GM21786 (cell line): Measurements from ENCODE around the gene CORO1C.
"Not testable (repeated sequence)": the region's sequence is repeated elsewhere in the genome, so short reads cannot be mapped to it uniquely, and the experiment has no call there.

Experiments
- ATAC-seq: cut with Tn5 transposase; IDR thresholded peaks from one replicate; pipeline ENCODE4 v1.9.1; 2021; ENCODE audit not compliant: unreplicated experiment

Gene CORO1C

GRCh38 chr12:108679106-108679681 lies 52.1 kb downstream of the CORO1C start:
- ATAC-seq: no peak

GRCh38 chr12:108678104-108678730 lies 53.1 kb downstream of the CORO1C start:
- no peak for ATAC-seq

GRCh38 chr12:108677381-108677780 lies 53.9 kb downstream of the CORO1C start:
- ATAC-seq: no peak

GRCh38 chr12:108676707-108677106 lies 54.6 kb downstream of the CORO1C start:
- ATAC-seq: no peak

GRCh38 chr12:108675792-108676191 lies 55.5 kb downstream of the CORO1C start:
- no peak for ATAC-seq

- no peak for ATAC-seq
Measured at GRCh38 chr12:108672054-108672453, 59.3 kb downstream of the CORO1C start.

- ATAC-seq: no peak
Measured at GRCh38 chr12:108671110-108671509, 60.2 kb downstream of the CORO1C start.

GRCh38 chr12:108670066-108670631 lies 61.2 kb downstream of the CORO1C start:
- no peak for ATAC-seq

GRCh38 chr12:108668542-108668941 lies 62.8 kb downstream of the CORO1C start:
- no peak for ATAC-seq

- no peak for ATAC-seq
Measured at GRCh38 chr12:108668063-108668462, 63.3 kb downstream of the CORO1C start.

GRCh38 chr12:108667349-108667748 lies 64.0 kb downstream of the CORO1C start:
- ATAC-seq: peak; percentile 41

GRCh38 chr12:108666401-108666881 lies 64.9 kb downstream of the CORO1C start:
- ATAC-seq: no peak

GRCh38 chr12:108665608-108666202 lies 65.6 kb downstream of the CORO1C start:
- ATAC-seq: no peak

- peak; percentile 72 for ATAC-seq
Measured at GRCh38 chr12:108664338-108665258, 66.7 kb downstream of the CORO1C start.

GRCh38 chr12:108663324-108664015 lies 67.8 kb downstream of the CORO1C start:
- no peak for ATAC-seq

- ATAC-seq: not testable (repeated sequence)
Measured at GRCh38 chr12:108658115-108658514, 73.2 kb downstream of the CORO1C start.

GRCh38 chr12:108657130-108657745 lies 74.1 kb downstream of the CORO1C start:
- no peak for ATAC-seq

- not testable (repeated sequence) for ATAC-seq
Measured at GRCh38 chr12:108656247-108656646, 75.1 kb downstream of the CORO1C start.

GRCh38 chr12:108655812-108656175 lies 75.5 kb downstream of the CORO1C start:
- not testable (repeated sequence) for ATAC-seq

GRCh38 chr12:108654622-108655021 lies 76.7 kb downstream of the CORO1C start:
- ATAC-seq: not testable (repeated sequence)
